Measurements from ENCODE around the gene DCAF8. TPM values are rescaled to one million over a fixed set of nuclear protein-coding genes. Genes with fewer than 3 reads are reported as not detected.

Gene DCAF8
- total and polyA plus RNA-seq, 2 experiments from 2014 or later = 55.0 to 104 TPM

DNA sequence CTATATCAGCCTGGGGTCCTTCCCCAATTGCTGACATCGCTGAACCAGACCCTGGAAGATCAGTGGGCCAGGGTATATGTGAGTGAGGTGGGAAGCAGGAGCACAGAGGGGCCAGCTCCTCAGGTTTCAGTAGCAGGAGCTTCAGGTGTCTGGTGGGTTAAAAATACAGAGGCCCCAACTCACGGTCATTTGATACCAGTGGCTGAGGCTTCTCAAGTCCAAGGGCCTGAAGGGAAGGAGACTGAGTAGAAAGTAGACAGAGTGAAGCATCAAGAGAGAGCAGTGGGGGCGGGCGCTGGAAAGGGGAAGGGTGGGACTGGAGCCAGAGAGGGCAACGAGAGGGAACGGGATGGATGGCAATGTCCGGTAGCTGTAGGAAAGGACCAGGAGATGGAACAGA lies 74.0 kb downstream of the DCAF8 start:
- DNase-seq (ENCODE audit: low spot score) = no peak
- Mint-ChIP-seq H3K27me3 (ENCODE audit: insufficient read depth, low read depth, poor library complexity) (peaks cover 2% of the 10 kb centered on the region), H3K36me3 (ENCODE audit: low read depth) (no peaks in the 10 kb centered on the region; the same call in 2 of the 3 replicates), H3K4me1 (peaks cover 13% of the 10 kb centered on the region), H3K4me3 (no peak overlapping the region), H3K27ac (no peak overlapping the region), H3K9me3 (no peaks in the 10 kb centered on the region)
- peaks cover 9% of the 10 kb centered on the region for H3K9me2 ChIP-seq (ENCODE audit: insufficient read depth)
- no peak for TF ChIP-seq NANOG (IDR thresholded peaks at IDR 0.05; ENCODE audit: borderline replicate concordance)
- TF ChIP-seq JUNB (IDR thresholded peaks at IDR 0.05; ENCODE audit: unreplicated experiment) = no peak
- TF ChIP-seq ZNF114 (CRISPR knock-in tag; IDR thresholded peaks at IDR 0.05) = no peak
- no peak for TF ChIP-seq EZH2phosphoT487 (IDR thresholded peaks at IDR 0.05; ENCODE audit: unreplicated experiment)
- TF ChIP-seq STAT1 (IDR thresholded peaks at IDR 0.05; ENCODE audit: unreplicated experiment) = no peak
- TF ChIP-seq, protein P1, sequence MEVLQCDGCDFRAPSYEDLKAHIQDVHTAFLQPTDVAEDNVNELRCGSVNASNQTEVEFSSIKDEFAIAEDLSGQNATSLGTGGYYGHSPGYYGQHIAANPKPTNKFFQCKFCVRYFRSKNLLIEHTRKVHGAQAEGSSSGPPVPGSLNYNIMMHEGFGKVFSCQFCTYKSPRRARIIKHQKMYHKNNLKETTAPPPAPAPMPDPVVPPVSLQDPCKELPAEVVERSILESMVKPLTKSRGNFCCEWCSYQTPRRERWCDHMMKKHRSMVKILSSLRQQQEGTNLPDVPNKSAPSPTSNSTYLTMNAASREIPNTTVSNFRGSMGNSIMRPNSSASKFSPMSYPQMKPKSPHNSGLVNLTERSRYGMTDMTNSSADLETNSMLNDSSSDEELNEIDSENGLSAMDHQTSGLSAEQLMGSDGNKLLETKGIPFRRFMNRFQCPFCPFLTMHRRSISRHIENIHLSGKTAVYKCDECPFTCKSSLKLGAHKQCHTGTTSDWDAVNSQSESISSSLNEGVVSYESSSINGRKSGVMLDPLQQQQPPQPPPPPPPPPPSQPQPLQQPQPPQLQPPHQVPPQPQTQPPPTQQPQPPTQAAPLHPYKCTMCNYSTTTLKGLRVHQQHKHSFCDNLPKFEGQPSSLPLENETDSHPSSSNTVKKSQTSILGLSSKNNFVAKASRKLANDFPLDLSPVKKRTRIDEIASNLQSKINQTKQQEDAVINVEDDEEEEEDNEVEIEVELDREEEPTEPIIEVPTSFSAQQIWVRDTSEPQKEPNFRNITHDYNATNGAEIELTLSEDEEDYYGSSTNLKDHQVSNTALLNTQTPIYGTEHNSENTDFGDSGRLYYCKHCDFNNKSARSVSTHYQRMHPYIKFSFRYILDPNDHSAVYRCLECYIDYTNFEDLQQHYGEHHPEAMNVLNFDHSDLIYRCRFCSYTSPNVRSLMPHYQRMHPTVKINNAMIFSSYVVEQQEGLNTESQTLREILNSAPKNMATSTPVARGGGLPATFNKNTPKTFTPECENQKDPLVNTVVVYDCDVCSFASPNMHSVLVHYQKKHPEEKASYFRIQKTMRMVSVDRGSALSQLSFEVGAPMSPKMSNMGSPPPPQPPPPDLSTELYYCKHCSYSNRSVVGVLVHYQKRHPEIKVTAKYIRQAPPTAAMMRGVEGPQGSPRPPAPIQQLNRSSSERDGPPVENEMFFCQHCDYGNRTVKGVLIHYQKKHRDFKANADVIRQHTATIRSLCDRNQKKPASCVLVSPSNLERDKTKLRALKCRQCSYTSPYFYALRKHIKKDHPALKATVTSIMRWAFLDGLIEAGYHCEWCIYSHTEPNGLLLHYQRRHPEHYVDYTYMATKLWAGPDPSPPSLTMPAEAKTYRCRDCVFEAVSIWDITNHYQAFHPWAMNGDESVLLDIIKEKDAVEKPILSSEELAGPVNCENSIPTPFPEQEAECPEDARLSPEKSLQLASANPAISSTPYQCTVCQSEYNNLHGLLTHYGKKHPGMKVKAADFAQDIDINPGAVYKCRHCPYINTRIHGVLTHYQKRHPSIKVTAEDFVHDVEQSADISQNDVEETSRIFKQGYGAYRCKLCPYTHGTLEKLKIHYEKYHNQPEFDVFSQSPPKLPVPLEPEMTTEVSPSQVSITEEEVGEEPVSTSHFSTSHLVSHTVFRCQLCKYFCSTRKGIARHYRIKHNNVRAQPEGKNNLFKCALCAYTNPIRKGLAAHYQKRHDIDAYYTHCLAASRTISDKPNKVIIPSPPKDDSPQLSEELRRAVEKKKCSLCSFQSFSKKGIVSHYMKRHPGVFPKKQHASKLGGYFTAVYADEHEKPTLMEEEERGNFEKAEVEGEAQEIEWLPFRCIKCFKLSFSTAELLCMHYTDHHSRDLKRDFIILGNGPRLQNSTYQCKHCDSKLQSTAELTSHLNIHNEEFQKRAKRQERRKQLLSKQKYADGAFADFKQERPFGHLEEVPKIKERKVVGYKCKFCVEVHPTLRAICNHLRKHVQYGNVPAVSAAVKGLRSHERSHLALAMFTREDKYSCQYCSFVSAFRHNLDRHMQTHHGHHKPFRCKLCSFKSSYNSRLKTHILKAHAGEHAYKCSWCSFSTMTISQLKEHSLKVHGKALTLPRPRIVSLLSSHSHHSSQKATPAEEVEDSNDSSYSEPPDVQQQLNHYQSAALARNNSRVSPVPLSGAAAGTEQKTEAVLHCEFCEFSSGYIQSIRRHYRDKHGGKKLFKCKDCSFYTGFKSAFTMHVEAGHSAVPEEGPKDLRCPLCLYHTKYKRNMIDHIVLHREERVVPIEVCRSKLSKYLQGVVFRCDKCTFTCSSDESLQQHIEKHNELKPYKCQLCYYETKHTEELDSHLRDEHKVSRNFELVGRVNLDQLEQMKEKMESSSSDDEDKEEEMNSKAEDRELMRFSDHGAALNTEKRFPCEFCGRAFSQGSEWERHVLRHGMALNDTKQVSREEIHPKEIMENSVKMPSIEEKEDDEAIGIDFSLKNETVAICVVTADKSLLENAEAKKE (CRISPR knock-in tag; IDR thresholded peaks at IDR 0.05) = no peak
- no peak for TF ChIP-seq ZNF331 (CRISPR knock-in tag; IDR thresholded peaks at IDR 0.05; ENCODE audit: low read depth)
- TF ChIP-seq CTCF (conservative IDR thresholded peaks at IDR 0.05; ENCODE audit: low read depth in 2 of 2) = no peak
- TF ChIP-seq CREB1 (CRISPR knock-in tag; IDR thresholded peaks at IDR 0.05; ENCODE audit: low read depth) = no peak
- no peak for TF ChIP-seq REST (IDR thresholded peaks at IDR 0.05; ENCODE audit: unreplicated experiment)
- TF ChIP-seq EZH2 (IDR thresholded peaks at IDR 0.05; ENCODE audit: low read depth, unreplicated experiment) = no peak
- TF ChIP-seq ETS1 (IDR thresholded peaks at IDR 0.05) = no peak
- no peak for TF ChIP-seq POLR2AphosphoS5 (IDR thresholded peaks at IDR 0.05; ENCODE audit: low read depth)
- no peak for ATAC-seq
- no peaks in the 10 kb centered on the region for H3K79me2 ChIP-seq (replicated peaks; ENCODE audit: insufficient read depth)
- no peaks in the 10 kb centered on the region for H3K27me3 ChIP-seq (ENCODE audit: insufficient read depth)
- H3K4me1 ChIP-seq (ENCODE audit: insufficient read depth) = peaks cover 29% of the 10 kb centered on the region
- H2AFZ ChIP-seq = no peak overlapping the region
- H3F3A ChIP-seq (replicated peaks; ENCODE audit: low read depth) = 0 out of 2 replicates have a peak, but pooled peaks cover under 1% of the 10 kb centered on the region
- no peaks in the 10 kb centered on the region for H3K36me3 ChIP-seq (ENCODE audit: insufficient read depth)
- no peaks in the 10 kb centered on the region for H4K20me1 ChIP-seq (replicated peaks; ENCODE audit: insufficient read depth)
- no peak overlapping the region for H3K4me2 ChIP-seq
- H3K27ac ChIP-seq (ENCODE audit: low read depth) = no peak overlapping the region
- no peak overlapping the region for H3K4me3 ChIP-seq

Data from GM23338 (cell line).